Measurements from ENCODE around the gene ATL1. TPM values are rescaled to one million over a fixed set of nuclear protein-coding genes. Genes with fewer than 3 reads are reported as not detected.

The ATL1 gene
- total and polyA plus RNA-seq, 2 of the 8 experiments (the other 6 are each of a cell fraction or from before 2014, with no cell fraction given): 4.0 to 5.9 TPM

DNA sequence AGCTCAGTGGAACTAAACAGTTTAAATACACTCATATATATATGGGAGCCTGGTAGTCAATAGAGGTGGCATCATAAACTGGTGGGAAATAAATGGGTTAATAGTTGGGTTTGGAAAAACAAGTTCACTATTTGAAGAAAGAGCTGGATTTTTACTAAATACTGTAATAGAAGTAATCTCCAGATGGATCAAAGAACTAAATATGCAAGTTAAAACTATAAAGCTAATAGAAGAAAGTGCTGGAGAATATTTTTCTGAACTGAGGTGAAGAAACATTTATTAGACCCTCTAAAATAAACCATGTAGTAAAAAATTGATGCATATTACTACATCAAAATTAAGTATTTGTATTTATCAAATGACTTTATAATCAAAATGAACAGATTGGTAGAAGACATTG is 38.8 kb downstream of the ATL1 start (continued):
- TF ChIP-seq CHD2 (IDR thresholded peaks at IDR 0.05; ENCODE audit: low read length) (no peak), SP1 (IDR thresholded peaks at IDR 0.05; ENCODE audit: low read depth, low read length) (no peak), NRF1 (IDR thresholded peaks at IDR 0.05; ENCODE audit: low read depth, low read length) (no peak), TCF12 (IDR thresholded peaks at IDR 0.05; ENCODE audit: low read depth, low read length) (no peak)

All from H1 (cell line).